Stimulated activated naive CD8-positive, alpha-beta T cell treated with anti-CD3 and anti-CD28 coated beads, Interleukin-15, Interleukin-2, amounts not matched to agents 100 U/mL and 50 U/mL, for 24 hours (primary cell): ENCODE data around the gene MDH2.
"Not testable (repeated sequence)": the region's sequence is repeated elsewhere in the genome, so short reads cannot be mapped to it uniquely, and the experiment has no call there.

Experiments used
- ATAC-seq: fragments of 150-1000 bp; cut with Tn5 transposase; one replicate; pipeline ENCODE4 v1.10.0; 2021
- DNase-seq: peaks from one replicate; pipeline ENCODE4 v3.0.0; 2021

Gene MDH2

DNA sequence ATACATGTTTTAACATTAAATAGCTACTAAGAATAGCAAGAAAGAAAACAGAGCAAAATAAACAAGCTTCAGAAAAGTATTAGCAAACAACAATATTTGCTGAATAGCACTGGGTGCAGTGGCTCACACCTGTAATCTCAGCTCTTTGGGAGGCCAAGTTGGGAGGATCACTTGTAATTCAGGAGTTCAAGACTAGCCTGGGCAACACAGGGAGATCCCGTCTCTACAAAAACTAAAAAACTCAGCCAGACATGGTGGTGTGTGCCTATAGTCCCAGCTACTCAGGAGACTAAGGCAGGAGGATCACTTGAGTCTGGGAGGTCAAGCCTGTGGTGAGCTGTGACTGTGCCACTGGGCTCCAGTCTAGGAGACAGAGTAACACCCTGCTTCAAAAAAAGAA is 66.8 kb downstream of the MDH2 start:
- not testable (repeated sequence) for ATAC-seq, DNase-seq
